ENCODE results near the gene NEURL2. TPM values are rescaled to one million over a fixed set of nuclear protein-coding genes. Genes with fewer than 3 reads are reported as not detected.

Gene NEURL2
- total and polyA plus RNA-seq, 10 donors: 2.7 to 19.4 (median 5.5) TPM

DNA sequence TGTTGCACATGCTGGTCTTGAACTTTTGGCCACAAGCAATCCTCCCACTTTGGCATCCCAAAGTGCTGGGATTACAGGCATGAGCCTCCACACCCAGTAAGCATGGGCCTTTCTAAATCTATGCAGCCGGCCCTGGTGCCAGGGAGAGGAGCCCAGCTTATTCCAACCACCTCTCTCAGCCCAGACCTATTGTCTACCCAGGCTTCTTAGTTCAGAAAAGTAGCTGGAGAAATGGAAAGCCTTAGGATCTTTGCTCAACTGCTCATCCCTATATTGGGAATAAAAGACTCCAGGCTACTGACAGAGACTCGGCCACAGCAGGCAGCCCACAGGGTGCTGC, 35.7 kb upstream of the NEURL2 start:
- DNase-seq: no peak
- Histone ChIP-seq H3K27ac (no peak overlapping the region), H3K27me3 (replicated peaks in 1 of 7) (no peaks in the 10 kb centered on the region), H3K36me3 (no peaks in the 10 kb centered on the region), H3K9me3 (no peaks in the 10 kb centered on the region), H3K4me1 (peaks cover 0 to 36% (median 17%) of the 10 kb centered on the region in 6 donors), H3K4me3 (no peak overlapping the region)
- WGBS, 5 donors: 90 to 100% (median 97%) methylated on average over 1 to 2 of the region's 2 CpGs
- TF ChIP-seq POLR2A (IDR thresholded peaks at IDR 0.05) (no peak), POLR2AphosphoS5 (IDR thresholded peaks at IDR 0.05) (no peak)
- TF ChIP-seq, protein P1, sequence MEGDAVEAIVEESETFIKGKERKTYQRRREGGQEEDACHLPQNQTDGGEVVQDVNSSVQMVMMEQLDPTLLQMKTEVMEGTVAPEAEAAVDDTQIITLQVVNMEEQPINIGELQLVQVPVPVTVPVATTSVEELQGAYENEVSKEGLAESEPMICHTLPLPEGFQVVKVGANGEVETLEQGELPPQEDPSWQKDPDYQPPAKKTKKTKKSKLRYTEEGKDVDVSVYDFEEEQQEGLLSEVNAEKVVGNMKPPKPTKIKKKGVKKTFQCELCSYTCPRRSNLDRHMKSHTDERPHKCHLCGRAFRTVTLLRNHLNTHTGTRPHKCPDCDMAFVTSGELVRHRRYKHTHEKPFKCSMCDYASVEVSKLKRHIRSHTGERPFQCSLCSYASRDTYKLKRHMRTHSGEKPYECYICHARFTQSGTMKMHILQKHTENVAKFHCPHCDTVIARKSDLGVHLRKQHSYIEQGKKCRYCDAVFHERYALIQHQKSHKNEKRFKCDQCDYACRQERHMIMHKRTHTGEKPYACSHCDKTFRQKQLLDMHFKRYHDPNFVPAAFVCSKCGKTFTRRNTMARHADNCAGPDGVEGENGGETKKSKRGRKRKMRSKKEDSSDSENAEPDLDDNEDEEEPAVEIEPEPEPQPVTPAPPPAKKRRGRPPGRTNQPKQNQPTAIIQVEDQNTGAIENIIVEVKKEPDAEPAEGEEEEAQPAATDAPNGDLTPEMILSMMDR (IDR thresholded peaks at IDR 0.05 in 8 of 11, conservative IDR thresholded peaks at IDR 0.05 in 3 of 11): no peak
- intact Hi-C loops (cut with DNase I; ENCODE audit: low total_unique reads): no loop called here

- Histone ChIP-seq H3K36me3 (no peaks in the 10 kb centered on the region), H3K27me3 (replicated peaks in 1 of 7) (no peaks in the 10 kb centered on the region), H3K4me1 (peaks cover 0 to 37% (median 19%) of the 10 kb centered on the region in 6 donors), H3K4me3 (no peak overlapping the region), H3K27ac (peak overlapping the region in 3 of 8 donors; percentile 3 to 82 (median 78)), H3K9me3 (no peaks in the 10 kb centered on the region)
- intact Hi-C loops (cut with DNase I; ENCODE audit: low total_unique reads): no loop called here
- TF ChIP-seq POLR2A (IDR thresholded peaks at IDR 0.05): no peak
- no peak for TF ChIP-seq POLR2AphosphoS5 (IDR thresholded peaks at IDR 0.05)
- TF ChIP-seq, protein P1 (IDR thresholded peaks at IDR 0.05 in 8 of 11, conservative IDR thresholded peaks at IDR 0.05 in 3 of 11): no peak
- WGBS, 5 donors: 71 to 89% (median 81%) methylated on average over 8 to 9 of the region's 9 CpGs
- DNase-seq: no peak
Measured at GRCh38 chr20:45925821-45926506, 35.0 kb upstream of the NEURL2 start.

GRCh38 chr20:45924391-45925261, 33.6 kb upstream of the NEURL2 start:
- H3K27ac ChIP-seq: peak overlapping the region; percentile 31 to 86 (median 79)
- TF ChIP-seq, protein P1 (IDR thresholded peaks at IDR 0.05 in 8 of 11, conservative IDR thresholded peaks at IDR 0.05 in 3 of 11): no peak
- TF ChIP-seq POLR2AphosphoS5 (IDR thresholded peaks at IDR 0.05): peak in 2 of 3 donors; percentile 44 to 73
- 52 to 65% (median 56%) methylated on average over 16 to 21 of the region's 21 CpGs for WGBS, 5 donors

More at GRCh38 chr20:45924391-45925261, 33.6 kb upstream of the NEURL2 start:
- Histone ChIP-seq H3K36me3 (no peaks in the 10 kb centered on the region), H3K4me3 (no peak overlapping the region), H3K4me1 (peaks cover 0 to 48% (median 23%) of the 10 kb centered on the region in 6 donors), H3K9me3 (no peaks in the 10 kb centered on the region), H3K27me3 (replicated peaks in 1 of 7) (no peaks in the 10 kb centered on the region)
- DNase-seq: no peak
- intact Hi-C loops (cut with DNase I; ENCODE audit: low total_unique reads): no loop called here

All from spleen (tissue), 11 donors.